Upper lobe of left lung (tissue), 6 donors: ENCODE data around the gene TTBK2. TPM values are rescaled to one million over a fixed set of nuclear protein-coding genes. Genes with fewer than 3 reads are reported as not detected.

Experiments used
- ATAC-seq, 2 donors: fragments of 200-7000 bp; cut with Tn5 transposase; one replicate each; pipeline ENCODE4 v1.9.1; 2022; ENCODE audit warnings: mild to moderate bottlenecking in 2 of 2, moderate library complexity in 2 of 2; ENCODE audit not compliant: low FRiP score in 2 of 2
- DNase-seq, 2 donors: peaks; one replicate each; pipeline ENCODE4 v3.0.0-alpha.2; 2019 to 2020
- H3K27ac ChIP-seq, 4 donors: fragments of 200-600 bp; sonication (generic); one replicate each; pipeline ENCODE4 v1.5.1; 2016 to 2019
- H3K27me3 ChIP-seq, 4 donors: fragments of 200-600 bp; sonication (generic); one replicate each; pipeline ENCODE4 v1.5.1; 2017 to 2019
- H3K36me3 ChIP-seq, 4 donors: fragments of 200-600 bp; sonication (generic); one replicate each; pipeline ENCODE4 v1.5.1; 2016 to 2019
- H3K4me1 ChIP-seq, 4 donors: fragments of 200-600 bp; sonication (generic); one replicate each; pipeline ENCODE4 v1.5.1; 2018 to 2019
- H3K4me3 ChIP-seq, 4 donors: fragments of 200-600 bp; sonication (generic); one replicate each; pipeline ENCODE4 v1.5.1; 2017 to 2019; ENCODE audit warnings: mild to moderate bottlenecking in 2 of 4, moderate library complexity in 1 of 4
- H3K9me3 ChIP-seq, 4 donors: fragments of 200-600 bp; sonication (generic); one replicate each; pipeline ENCODE4 v1.5.1; 2018 to 2019
- EP300 ChIP-seq, 4 donors: sonication (generic); formaldehyde crosslinking; IDR thresholded peaks; one replicate each; pipeline ENCODE4 v1.5.1; 2017; ENCODE audit warnings: antibody characterized with exemption in 4 of 4, control low read depth in 2 of 4
- POLR2A ChIP-seq, 4 donors: fragments of 450-650 bp; IDR thresholded peaks; one replicate each; pipeline ENCODE4 v1.5.1; 2016 to 2017; ENCODE audit warnings: antibody characterized with exemption in 4 of 4, mild to moderate bottlenecking in 2 of 4
- POLR2AphosphoS5 ChIP-seq, 2 donors: sonication (generic); formaldehyde crosslinking; IDR thresholded peaks; one replicate each; pipeline ENCODE4 v1.5.1; 2017; ENCODE audit warnings: antibody characterized with exemption in 2 of 2
- WGBS, 2 donors: methylation state at CpG; one replicate each; pipeline ENCODE4 v1.1.5; 2017 to 2018; 5-methylcytosine and 5-hydroxymethylcytosine counted together
- total RNA-seq, 6 donors: library from RNA; depleted of rRNA in 4 of 6; stranded (reverse); fragments of >200 nt in 4 of 6; gene quantifications; one replicate each; pipeline versions ENCODE4 v1.1.0 to v1.2.1, GENCODE V29; 2016 to 2021
- TF ChIP-seq, protein P1 (sequence below), 6 experiments: fragments of 450-650 bp in 4 of 6; fragments of 200-600 bp in 2 of 6; sonication (generic) in 2 of 6; IDR thresholded peaks; one replicate each; pipeline ENCODE4 v1.5.1; 2016 to 2019; ENCODE audit warnings: antibody characterized with exemption in 6 of 6
- donor health status: DM: no; HTN: no; CAD: no; lungs with moderate emphysema.
- donor health status: DM: no; HTN: yes; CAD: no; lungs with severe emphysema.

Gene TTBK2
- total RNA-seq, 6 donors from 2014 or later: 8.2 to 28.3 (median 13.2) TPM

DNA sequence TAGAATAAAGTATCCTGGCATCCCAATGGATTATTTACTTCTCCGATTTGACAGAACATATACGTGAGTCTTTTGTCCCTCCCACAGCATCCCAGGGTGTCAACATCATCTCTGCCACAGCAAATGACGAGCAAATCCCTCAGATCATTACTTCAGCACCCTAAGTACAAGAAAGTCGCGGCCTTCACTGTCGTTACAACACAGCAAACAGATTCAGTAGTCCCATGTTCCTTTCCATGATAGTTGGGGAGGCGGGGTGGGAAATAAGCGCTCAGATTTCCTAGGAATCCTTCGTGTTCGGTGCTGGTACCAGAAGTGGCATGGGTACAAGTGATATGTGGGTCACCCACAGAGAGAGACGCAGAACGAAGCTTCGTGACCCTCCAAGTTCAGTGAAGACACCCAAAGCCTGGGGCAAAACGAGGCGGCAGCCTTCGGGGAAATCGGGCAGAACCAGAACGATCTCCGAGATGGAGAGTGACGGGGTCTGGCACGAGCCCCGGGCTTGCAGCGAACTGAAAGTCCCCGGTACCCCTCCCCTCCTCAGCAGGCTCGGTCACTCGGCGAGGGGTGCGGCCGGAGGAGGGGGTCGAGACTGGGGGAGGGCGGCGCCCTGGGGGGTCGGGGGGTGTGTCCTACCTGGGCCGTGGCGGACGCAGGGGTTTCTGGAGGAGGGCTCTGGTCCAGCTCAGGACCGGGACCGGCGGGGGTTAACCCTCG lies 619 bp downstream of the TTBK2 start:
- no peak for TF ChIP-seq EP300 (IDR thresholded peaks at IDR 0.05)
- DNase-seq: peak in 1 of 2 donors; percentile 33

DNA sequence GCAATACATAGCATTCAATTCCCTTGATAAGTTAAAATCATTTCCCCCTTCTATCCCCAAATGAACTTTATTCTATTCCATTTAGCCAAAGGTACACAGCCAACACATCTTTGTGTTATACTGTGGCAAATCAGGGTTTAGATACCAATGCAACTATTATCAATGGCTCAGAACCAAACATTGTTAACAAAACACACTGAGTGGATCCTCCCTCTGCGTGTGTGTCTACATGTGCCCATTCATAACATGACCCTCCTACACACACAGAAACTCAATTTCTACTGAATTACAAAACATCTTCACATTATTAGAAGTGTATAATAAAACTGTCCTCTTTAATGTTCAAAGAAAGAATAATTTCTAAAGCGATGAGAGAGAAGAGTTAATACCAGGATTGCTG lies 1.3 kb downstream of the TTBK2 start:
- no peaks in the 10 kb centered on the region for H3K27me3 ChIP-seq
- TF ChIP-seq, protein P1, sequence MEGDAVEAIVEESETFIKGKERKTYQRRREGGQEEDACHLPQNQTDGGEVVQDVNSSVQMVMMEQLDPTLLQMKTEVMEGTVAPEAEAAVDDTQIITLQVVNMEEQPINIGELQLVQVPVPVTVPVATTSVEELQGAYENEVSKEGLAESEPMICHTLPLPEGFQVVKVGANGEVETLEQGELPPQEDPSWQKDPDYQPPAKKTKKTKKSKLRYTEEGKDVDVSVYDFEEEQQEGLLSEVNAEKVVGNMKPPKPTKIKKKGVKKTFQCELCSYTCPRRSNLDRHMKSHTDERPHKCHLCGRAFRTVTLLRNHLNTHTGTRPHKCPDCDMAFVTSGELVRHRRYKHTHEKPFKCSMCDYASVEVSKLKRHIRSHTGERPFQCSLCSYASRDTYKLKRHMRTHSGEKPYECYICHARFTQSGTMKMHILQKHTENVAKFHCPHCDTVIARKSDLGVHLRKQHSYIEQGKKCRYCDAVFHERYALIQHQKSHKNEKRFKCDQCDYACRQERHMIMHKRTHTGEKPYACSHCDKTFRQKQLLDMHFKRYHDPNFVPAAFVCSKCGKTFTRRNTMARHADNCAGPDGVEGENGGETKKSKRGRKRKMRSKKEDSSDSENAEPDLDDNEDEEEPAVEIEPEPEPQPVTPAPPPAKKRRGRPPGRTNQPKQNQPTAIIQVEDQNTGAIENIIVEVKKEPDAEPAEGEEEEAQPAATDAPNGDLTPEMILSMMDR (IDR thresholded peaks at IDR 0.05): no peak
- no peak for TF ChIP-seq EP300 (IDR thresholded peaks at IDR 0.05)
- TF ChIP-seq POLR2A (IDR thresholded peaks at IDR 0.05): no peak
- no peak for TF ChIP-seq POLR2AphosphoS5 (IDR thresholded peaks at IDR 0.05)
- DNase-seq (no peak), ATAC-seq (no peak)
- H3K9me3 ChIP-seq: no peaks in the 10 kb centered on the region
- H3K36me3 ChIP-seq: no peaks in the 10 kb centered on the region
- H3K27ac ChIP-seq: peak overlapping the region in 3 of 4 donors; percentile 82 to 93 (median 92)
- peaks cover 12 to 22% (median 16%) of the 10 kb centered on the region in 4 donors for H3K4me1 ChIP-seq
- WGBS, 2 donors: 41 to 47% methylated on average over 2 of the region's 2 CpGs
- H3K4me3 ChIP-seq: peak overlapping the region in 3 of 4 donors; percentile 77 to 97 (median 88)

More for the DNA sequence above, 619 bp downstream of the TTBK2 start:
- WGBS, 2 donors: 1 to 2% methylated on average over 12 to 28 of the region's 40 CpGs
- peaks cover 10 to 22% (median 16%) of the 10 kb centered on the region in 4 donors for H3K4me1 ChIP-seq
- peak overlapping the region; percentile 82 to 93 (median 89) for H3K27ac ChIP-seq
- H3K4me3 ChIP-seq: peak overlapping the region; percentile 77 to 98 (median 92)
- peak; percentile 8 to 42 for ATAC-seq
- H3K36me3 ChIP-seq: no peaks in the 10 kb centered on the region
- H3K27me3 ChIP-seq: no peaks in the 10 kb centered on the region
- no peaks in the 10 kb centered on the region for H3K9me3 ChIP-seq

DNA sequence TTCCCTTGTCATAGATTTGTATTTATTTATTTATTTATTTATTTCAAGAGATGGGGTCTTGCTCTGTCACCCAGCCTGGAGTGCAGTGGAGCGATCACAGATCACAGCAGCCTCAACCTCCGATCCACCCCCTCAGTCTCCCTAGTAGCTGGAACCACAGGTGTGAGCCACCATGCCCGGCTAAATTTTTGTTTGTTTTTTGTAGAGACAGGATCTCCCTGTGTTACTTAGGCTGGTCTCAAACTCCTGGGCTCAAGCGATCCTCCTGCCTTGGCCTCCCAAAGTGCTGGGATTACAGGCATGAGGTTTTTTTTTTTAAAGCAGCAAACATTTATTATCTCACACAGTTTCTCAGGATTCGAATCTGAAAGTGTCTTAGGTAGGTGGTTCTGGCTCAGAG lies 2.5 kb downstream of the TTBK2 start:
- ATAC-seq: no peak
- Histone ChIP-seq H3K4me3 (no peak overlapping the region), H3K9me3 (no peaks in the 10 kb centered on the region), H3K27ac (no peak overlapping the region), H3K36me3 (no peaks in the 10 kb centered on the region), H3K27me3 (no peaks in the 10 kb centered on the region), H3K4me1 (peaks cover 15 to 22% (median 16%) of the 10 kb centered on the region in 4 donors)
- no peak for TF ChIP-seq POLR2A (IDR thresholded peaks at IDR 0.05)
- TF ChIP-seq, protein P1 (IDR thresholded peaks at IDR 0.05): no peak
- TF ChIP-seq EP300 (IDR thresholded peaks at IDR 0.05): no peak
- no peak for TF ChIP-seq POLR2AphosphoS5 (IDR thresholded peaks at IDR 0.05)
- 92 to 94% methylated on average over 5 of the region's 5 CpGs for WGBS, 2 donors
- DNase-seq: no peak

DNA sequence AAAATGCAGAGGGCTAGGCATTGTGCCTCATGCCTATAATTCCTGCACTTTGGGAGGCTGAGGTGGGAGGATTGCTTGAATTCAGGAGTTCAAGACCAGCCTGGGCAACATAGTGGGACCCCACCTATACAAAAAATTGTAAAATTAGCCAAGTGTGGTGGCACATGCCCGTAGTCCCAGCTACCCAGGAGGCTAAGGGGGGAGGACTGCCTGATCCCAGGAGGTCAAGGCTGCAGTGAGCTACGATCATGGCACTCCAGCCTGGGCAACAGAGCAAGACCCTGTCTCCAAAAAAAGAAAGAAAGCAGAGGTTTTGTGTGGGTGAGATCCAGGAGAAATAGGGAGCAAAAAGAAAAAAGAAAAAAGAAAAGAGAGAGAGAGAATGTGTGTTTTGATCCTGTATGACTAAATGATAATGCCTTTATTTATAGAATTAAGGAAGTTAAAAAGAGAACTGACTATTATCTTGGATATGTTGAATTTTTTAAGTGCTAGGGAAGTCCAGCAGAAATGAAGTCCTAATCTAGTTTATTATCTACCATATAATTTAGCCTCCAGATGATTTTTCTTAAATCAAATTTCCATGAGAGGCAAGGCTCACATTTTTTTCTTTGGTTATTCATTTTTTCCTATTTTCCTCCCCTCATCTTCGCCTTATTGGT lies 4.8 kb downstream of the TTBK2 start:
- Histone ChIP-seq H3K4me3 (no peak overlapping the region), H3K27me3 (no peaks in the 10 kb centered on the region), H3K36me3 (no peaks in the 10 kb centered on the region), H3K27ac (no peak overlapping the region), H3K9me3 (no peaks in the 10 kb centered on the region), H3K4me1 (peaks cover 9 to 17% (median 15%) of the 10 kb centered on the region in 4 donors)
- WGBS, 2 donors: 84 to 88% methylated on average over 3 of the region's 3 CpGs
- no peak for TF ChIP-seq EP300 (IDR thresholded peaks at IDR 0.05)
- TF ChIP-seq, protein P1 (IDR thresholded peaks at IDR 0.05): no peak
- TF ChIP-seq POLR2AphosphoS5 (IDR thresholded peaks at IDR 0.05): no peak
- no peak for TF ChIP-seq POLR2A (IDR thresholded peaks at IDR 0.05)
- ATAC-seq (no peak), DNase-seq (no peak)

DNA sequence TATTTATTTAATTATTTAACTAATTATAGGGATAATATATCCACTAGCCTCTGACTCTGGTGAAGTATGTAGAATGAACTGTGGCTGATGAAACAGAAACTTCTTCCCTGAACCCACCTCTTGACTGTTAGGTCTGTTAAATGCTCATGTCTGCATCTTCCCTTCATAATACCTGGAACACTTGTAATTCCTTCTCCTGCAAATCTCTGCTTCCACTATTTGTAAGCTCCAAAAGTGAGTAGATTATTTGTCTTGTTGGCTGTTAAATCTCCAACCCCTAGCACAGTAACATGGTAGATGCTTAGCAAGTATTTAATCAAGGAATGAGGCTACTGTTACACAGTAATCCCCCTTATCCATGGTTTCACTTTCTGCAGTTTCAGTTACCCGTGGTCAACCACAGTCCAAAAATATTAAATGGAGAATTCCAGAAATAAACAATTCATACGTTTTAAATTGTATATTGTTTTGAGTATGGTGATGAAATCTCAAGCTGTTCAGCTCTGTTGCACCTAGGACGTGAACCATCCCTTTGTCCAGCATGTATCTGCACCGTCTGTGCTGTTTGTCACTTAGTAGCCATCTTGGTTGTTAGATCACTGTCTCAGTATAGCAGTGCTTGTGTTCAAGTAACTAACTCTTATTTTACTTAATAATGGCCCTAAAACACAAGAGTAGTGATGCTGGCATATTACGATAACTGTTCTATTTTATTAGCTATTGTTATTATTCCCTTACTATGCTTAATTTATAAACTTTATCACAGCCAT lies 5.7 kb downstream of the TTBK2 start:
- H3K4me3 ChIP-seq: peak overlapping the region in 1 of 4 donors; percentile 5
- no peak for DNase-seq

More for the DNA sequence above, 5.7 kb downstream of the TTBK2 start:
- Histone ChIP-seq H3K36me3 (no peaks in the 10 kb centered on the region), H3K9me3 (no peaks in the 10 kb centered on the region), H3K4me1 (peaks cover 9 to 17% (median 15%) of the 10 kb centered on the region in 4 donors), H3K27me3 (no peaks in the 10 kb centered on the region), H3K27ac (no peak overlapping the region)
- 51 to 54% methylated on average over 5 of the region's 5 CpGs for WGBS, 2 donors
- TF ChIP-seq POLR2AphosphoS5 (IDR thresholded peaks at IDR 0.05): no peak
- TF ChIP-seq EP300 (IDR thresholded peaks at IDR 0.05): no peak
- no peak for TF ChIP-seq POLR2A (IDR thresholded peaks at IDR 0.05)
- TF ChIP-seq, protein P1 (IDR thresholded peaks at IDR 0.05): no peak
- ATAC-seq: no peak
